Right lobe of liver (tissue), 6 donors: ENCODE results near the gene MOGAT2. TPM values are rescaled to one million over a fixed set of nuclear protein-coding genes. Genes with fewer than 3 reads are reported as not detected.
A peak's percentile ranks its signal among the peaks of the same experiment; 100 is the strongest.

Source experiments
- ATAC-seq, 4 donors: fragments of 200-7000 bp; cut with Tn5 transposase; one replicate each; pipeline ENCODE4 v1.9.1; 2020; ENCODE audit warnings: mild to moderate bottlenecking in 4 of 4, moderate library complexity in 4 of 4
- DNase-seq, 3 donors: peaks; one replicate each; pipeline ENCODE4 v3.0.0-alpha.2; 2020
- H3K27ac ChIP-seq, 3 donors: fragments of 200-600 bp; one replicate each; pipeline ENCODE4 v1.8.0; 2022
- H3K27me3 ChIP-seq, 2 donors: fragments of 200-600 bp; one replicate each; pipeline ENCODE4 v1.8.0; 2022
- H3K36me3 ChIP-seq, 4 donors: fragments of 200-600 bp; sonication (generic) in 1 of 4; one replicate each; pipeline versions ENCODE4 v1.5.1 to v1.8.0; 2017 to 2022; ENCODE audit warnings: control low read depth in 1 of 4
- H3K4me1 ChIP-seq, 4 donors: fragments of 200-600 bp; sonication (generic) in 1 of 4; one replicate each; pipeline versions ENCODE4 v1.5.1 to v1.8.0; 2017 to 2022; ENCODE audit warnings: control low read depth in 1 of 4
- H3K4me3 ChIP-seq, 3 donors: fragments of 200-600 bp; one replicate each; pipeline ENCODE4 v1.8.0; 2022
- H3K9me3 ChIP-seq, 4 donors: fragments of 200-600 bp; sonication (generic) in 1 of 4; one replicate each; pipeline versions ENCODE4 v1.5.1 to v1.8.0; 2017 to 2022; ENCODE audit warnings: control low read depth in 1 of 4
- POLR2A ChIP-seq: fragments of 450-650 bp; IDR thresholded peaks from one replicate; pipeline ENCODE4 v1.6.1; 2017; ENCODE audit warnings: antibody characterized with exemption, mild to moderate bottlenecking
- WGBS: methylation state at CpG from one replicate; pipeline ENCODE4 v1.1.6; 2018; ENCODE audit warnings: low coverage, low lambda C conversion rate; ENCODE audit not compliant: insufficient coverage; ENCODE audit errors: missing lambda C conversion rate; 5-methylcytosine and 5-hydroxymethylcytosine counted together
- intact Hi-C, 2 donors: fragments of 100-400 bp; cut with DNase I; formaldehyde crosslinking; loops; one replicate each; pipeline versions ENCODE4 v1.11.2 to v1.14.1; 2022
- total RNA-seq, 6 experiments: library from RNA; depleted of rRNA in 2 of 6; stranded (reverse); fragments of >200 nt in 2 of 6; fragmentation: NEBNext Ultra II Directional in 3 of 6; extraction: Animal tissue kit (Norgen Biotek cat#: 25700) in 3 of 6; gene quantifications; one replicate each; pipeline versions ENCODE4 v1.1.0 to v1.2.4, GENCODE V29; 2016 to 2023
- TF ChIP-seq, protein P1 (sequence below), 4 donors: fragments of 200-600 bp in 3 of 4; fragments of 450-650 bp in 1 of 4; IDR thresholded peaks; one replicate each; pipeline versions ENCODE4 v1.5.1 to v1.8.0; 2016 to 2022; ENCODE audit warnings: antibody characterized with exemption in 4 of 4, mild to moderate bottlenecking in 2 of 4
- donor health status: DM: no; HTN: yes; CAD: no.
- donor health status: DM: no; HTN: no; CAD: no.
- donor health status: DM: no; HTN: no; CAD: no.
- donor health status: DM: no; HTN: yes; CAD: no.
- donor health status: DM: no; HTN: yes; CAD: no.

The MOGAT2 gene
- total RNA-seq, 6 experiments from 2014 or later = 24.3 to 164 (median 100) TPM

DNA sequence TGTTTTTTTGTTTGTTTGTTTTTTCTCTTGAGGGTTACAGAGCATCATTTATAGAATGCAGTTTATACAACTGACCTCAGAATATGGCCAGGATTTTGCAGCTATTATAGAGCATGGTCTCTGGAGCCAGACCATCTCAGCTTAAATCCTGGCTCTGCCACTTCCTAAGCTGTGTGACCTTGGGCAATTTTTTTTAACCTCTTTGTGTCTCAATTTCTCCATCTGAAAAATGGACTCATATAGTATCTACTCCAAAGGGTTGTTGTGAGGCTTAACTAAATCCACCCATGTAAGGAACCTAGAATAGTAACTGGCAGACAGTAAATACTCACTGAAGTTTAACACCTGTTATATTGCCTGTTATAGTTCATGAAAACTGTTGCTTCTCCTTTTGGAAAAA is 42.6 kb downstream of the MOGAT2 start:
- DNase-seq (no peak), ATAC-seq (no peak)
- intact Hi-C loops = loop anchor here in 1 of 2 donors (10.0 kb wide), 1 partner anchor 55 kb away; no protein-coding TSS in a partner anchor
- H3K36me3 ChIP-seq = no peaks in the 10 kb centered on the region
- no peak overlapping the region for H3K27ac ChIP-seq
- no peak overlapping the region for H3K4me3 ChIP-seq
- no peak for TF ChIP-seq POLR2A
- TF ChIP-seq, protein P1, sequence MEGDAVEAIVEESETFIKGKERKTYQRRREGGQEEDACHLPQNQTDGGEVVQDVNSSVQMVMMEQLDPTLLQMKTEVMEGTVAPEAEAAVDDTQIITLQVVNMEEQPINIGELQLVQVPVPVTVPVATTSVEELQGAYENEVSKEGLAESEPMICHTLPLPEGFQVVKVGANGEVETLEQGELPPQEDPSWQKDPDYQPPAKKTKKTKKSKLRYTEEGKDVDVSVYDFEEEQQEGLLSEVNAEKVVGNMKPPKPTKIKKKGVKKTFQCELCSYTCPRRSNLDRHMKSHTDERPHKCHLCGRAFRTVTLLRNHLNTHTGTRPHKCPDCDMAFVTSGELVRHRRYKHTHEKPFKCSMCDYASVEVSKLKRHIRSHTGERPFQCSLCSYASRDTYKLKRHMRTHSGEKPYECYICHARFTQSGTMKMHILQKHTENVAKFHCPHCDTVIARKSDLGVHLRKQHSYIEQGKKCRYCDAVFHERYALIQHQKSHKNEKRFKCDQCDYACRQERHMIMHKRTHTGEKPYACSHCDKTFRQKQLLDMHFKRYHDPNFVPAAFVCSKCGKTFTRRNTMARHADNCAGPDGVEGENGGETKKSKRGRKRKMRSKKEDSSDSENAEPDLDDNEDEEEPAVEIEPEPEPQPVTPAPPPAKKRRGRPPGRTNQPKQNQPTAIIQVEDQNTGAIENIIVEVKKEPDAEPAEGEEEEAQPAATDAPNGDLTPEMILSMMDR (IDR thresholded peaks at IDR 0.05) = no peak
- H3K27me3 ChIP-seq = no peaks in the 10 kb centered on the region
- peaks cover 0 to 82% (median 23%) of the 10 kb centered on the region in 4 donors for H3K4me1 ChIP-seq
- no peaks in the 10 kb centered on the region for H3K9me3 ChIP-seq

DNA sequence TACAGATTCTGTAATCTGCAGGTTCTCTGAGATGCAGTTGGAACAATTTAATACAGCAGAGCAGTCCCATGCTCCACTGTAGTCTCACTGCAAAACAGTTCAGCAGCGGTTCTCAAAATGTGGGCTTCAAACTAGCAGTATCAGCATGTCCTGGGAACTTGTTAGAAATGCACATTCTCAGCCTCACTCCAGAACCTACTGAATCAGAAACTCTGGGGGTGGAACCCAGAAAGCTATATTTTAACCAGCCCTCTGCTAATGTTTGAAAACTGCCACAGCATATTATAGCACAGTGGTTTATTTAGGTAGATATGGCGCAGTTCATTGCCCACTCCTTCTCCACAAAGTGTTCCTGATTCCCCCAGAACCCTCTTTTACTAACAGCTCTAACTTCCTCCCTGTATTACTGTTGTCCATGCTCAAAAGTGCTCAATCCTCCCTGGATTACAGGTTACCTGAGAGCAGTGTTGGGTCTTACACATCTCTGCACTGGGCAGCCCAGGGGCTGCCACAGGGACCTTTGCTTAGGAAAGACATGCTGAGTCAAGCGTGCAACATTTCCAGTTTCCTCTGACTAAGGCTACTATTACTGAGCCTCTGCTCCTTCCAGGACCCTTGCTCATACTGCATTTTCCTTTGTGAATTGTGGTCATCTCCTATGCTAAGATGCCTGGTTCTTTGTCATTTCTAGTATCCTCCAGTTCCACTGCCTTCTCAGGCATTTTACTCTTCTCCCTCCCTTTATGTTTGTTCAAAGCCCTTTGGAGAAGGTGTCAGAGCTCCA is 43.3 kb downstream of the MOGAT2 start:
- no peak for TF ChIP-seq POLR2A
- TF ChIP-seq, protein P1 (IDR thresholded peaks at IDR 0.05) = no peak
- WGBS = 41% methylated on average over 3 of the region's 3 CpGs
- Histone ChIP-seq H3K4me3 (no peak overlapping the region), H3K27me3 (no peaks in the 10 kb centered on the region), H3K27ac (no peak overlapping the region), H3K9me3 (no peaks in the 10 kb centered on the region), H3K36me3 (no peaks in the 10 kb centered on the region), H3K4me1 (peaks cover 0 to 76% (median 20%) of the 10 kb centered on the region in 4 donors)
- ATAC-seq (peak in 3 of 4 donors; percentile 2 to 44 (median 30)), DNase-seq (no peak)
- intact Hi-C loops = loop anchor here in 1 of 2 donors (10.0 kb wide), 1 partner anchor 56 kb away; no protein-coding TSS in a partner anchor

DNA sequence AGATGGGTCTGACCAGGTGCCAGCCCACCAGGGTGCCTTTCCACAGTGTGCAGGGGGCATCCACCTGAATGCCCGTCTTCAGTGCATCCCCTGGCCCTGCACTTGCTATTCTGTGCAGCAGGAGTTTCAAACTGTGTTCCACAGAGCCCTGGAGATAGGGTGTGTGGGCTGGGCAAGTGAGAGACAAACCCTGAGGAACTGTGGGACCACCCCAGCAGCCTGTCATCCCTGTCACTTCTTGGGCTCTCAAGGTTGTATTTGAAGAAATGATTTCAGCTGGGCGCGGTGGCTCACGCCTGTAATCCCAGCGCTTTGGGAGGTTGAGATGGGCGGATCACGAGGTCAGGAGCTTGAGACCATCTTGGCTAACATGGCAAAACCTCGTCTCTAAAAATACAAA is 44.5 kb downstream of the MOGAT2 start:
- no peaks in the 10 kb centered on the region for H3K27me3 ChIP-seq

DNA sequence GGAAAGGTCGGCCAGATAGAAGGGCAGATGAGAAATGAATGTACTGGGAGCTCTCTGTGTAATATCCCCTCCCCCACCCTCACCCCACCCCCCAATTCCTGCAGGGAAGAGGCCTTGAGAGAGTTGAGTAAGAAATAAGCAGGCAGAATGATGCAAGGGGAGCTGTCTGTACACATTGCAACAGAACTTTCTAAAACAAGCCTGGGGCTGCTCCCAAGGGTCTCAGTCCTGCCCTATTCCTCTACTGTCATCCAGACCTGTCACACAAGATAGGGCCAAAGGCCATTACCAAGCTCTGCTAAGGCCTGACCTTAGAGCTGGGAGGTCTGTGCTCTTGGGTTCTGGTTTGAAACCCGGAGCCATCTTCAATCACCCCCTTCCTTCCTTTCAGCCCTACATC is 45.2 kb downstream of the MOGAT2 start:
- ATAC-seq (peak; percentile 72 to 89 (median 78)), DNase-seq (peak in 1 of 3 donors; percentile 79)
- no peak for TF ChIP-seq POLR2A
- TF ChIP-seq, protein P1 (IDR thresholded peaks at IDR 0.05) = no peak
- intact Hi-C loops = loop anchor here in 1 of 2 donors (10.0 kb wide), 1 partner anchor 58 kb away; no protein-coding TSS in a partner anchor
- Histone ChIP-seq H3K36me3 (no peaks in the 10 kb centered on the region), H3K4me1 (peaks cover 0 to 63% (median 18%) of the 10 kb centered on the region in 4 donors), H3K27me3 (no peaks in the 10 kb centered on the region), H3K4me3 (no peak overlapping the region), H3K27ac (peak overlapping the region in 2 of 3 donors; percentile 23 to 35), H3K9me3 (no peaks in the 10 kb centered on the region)
- 9% methylated on average over 2 of the region's 2 CpGs for WGBS

More for the DNA sequence above, 44.5 kb downstream of the MOGAT2 start:
- no peaks in the 10 kb centered on the region for H3K36me3 ChIP-seq
- no peak for TF ChIP-seq POLR2A
- TF ChIP-seq, protein P1 (IDR thresholded peaks at IDR 0.05) = no peak
- H3K4me3 ChIP-seq = no peak overlapping the region
- no peak for ATAC-seq
- H3K4me1 ChIP-seq = peaks cover 0 to 68% (median 18%) of the 10 kb centered on the region in 4 donors
- no peaks in the 10 kb centered on the region for H3K9me3 ChIP-seq
- peak overlapping the region in 1 of 3 donors; percentile 23 for H3K27ac ChIP-seq
- WGBS = 77% methylated on average over 6 of the region's 8 CpGs
- intact Hi-C loops = loop anchor here in 1 of 2 donors (10.0 kb wide), 1 partner anchor 57 kb away; no protein-coding TSS in a partner anchor
- no peak for DNase-seq
